Glutamatergic neuron (in vitro differentiated cells): ENCODE results near the gene EIF4G1. TPM values are rescaled to one million over a fixed set of nuclear protein-coding genes. Genes with fewer than 3 reads are reported as not detected.

Experiments
- DNase-seq: peaks from one replicate; pipeline ENCODE4 v3.0.0; 2022
- H3K27ac Mint-ChIP-seq: one replicate; pipeline ENCODE4 v1.8.0; 2020; ENCODE audit warnings: mild to moderate bottlenecking, mixed read lengths, inconsistent platforms; ENCODE audit not compliant: unreplicated experiment
- H3K27me3 Mint-ChIP-seq: one replicate; pipeline ENCODE4 v1.8.0; 2020; ENCODE audit warnings: mild to moderate bottlenecking, moderate library complexity, mixed read lengths, inconsistent platforms; ENCODE audit not compliant: unreplicated experiment
- H3K36me3 Mint-ChIP-seq: one replicate; pipeline ENCODE4 v1.8.0; 2020; ENCODE audit warnings: mild to moderate bottlenecking, mixed read lengths, inconsistent platforms; ENCODE audit not compliant: unreplicated experiment
- H3K4me1 Mint-ChIP-seq: one replicate; pipeline ENCODE4 v1.8.0; 2020; ENCODE audit warnings: mild to moderate bottlenecking, low read depth, mixed read lengths, inconsistent platforms; ENCODE audit not compliant: unreplicated experiment
- H3K4me3 Mint-ChIP-seq: one replicate; pipeline ENCODE4 v1.8.0; 2020; ENCODE audit warnings: mild to moderate bottlenecking, mixed read lengths, inconsistent platforms; ENCODE audit not compliant: unreplicated experiment
- H3K9me3 Mint-ChIP-seq: one replicate; pipeline ENCODE4 v1.8.0; 2020; ENCODE audit warnings: mild to moderate bottlenecking, moderate library complexity, mixed read lengths, inconsistent platforms; ENCODE audit not compliant: unreplicated experiment
- CTCF ChIP-seq: fragments of 200-600 bp; sonication (generic); IDR thresholded peaks from one replicate; pipeline ENCODE4 v1.5.0; 2021; ENCODE audit not compliant: partially characterized antibody, unreplicated experiment
- total RNA-seq: library from RNA; stranded (reverse); fragmentation: NEBNext Ultra II Directional; extraction: Animal tissue kit (Norgen Biotek cat#: 25700); gene quantifications from one replicate; pipeline ENCODE4 v1.2.1, GENCODE V29; 2021; ENCODE audit not compliant: unreplicated experiment

Gene EIF4G1
- total RNA-seq, 1 donor from 2014 or later: 346 TPM

- no peak for TF ChIP-seq CTCF
- H3K27ac Mint-ChIP-seq: peak within 1 kb of the TSS; percentile 91
- DNase-seq: peak; percentile 75
Observed at GRCh38 chr3:184361532-184361931, 47.1 kb downstream of the EIF4G1 start, which contains the start of the genes CLCN2 and POLR2H. Gene CLCN2, minus strand, starts transcription at chr3:184361605. Its CDS starts 126 bp downstream, at chr3:184361479. Gene POLR2H, plus strand, starts transcription at chr3:184361710. Its CDS starts 1,783 bp downstream, at chr3:184363493.

GRCh38 chr3:184361932-184362667 lies 47.7 kb downstream of the EIF4G1 start:
- no peak for TF ChIP-seq CTCF
- DNase-seq: peak; percentile 65
- Mint-ChIP-seq H3K4me3 (peak overlapping the region; percentile 96), H3K36me3 (no peaks in the 10 kb centered on the region), H3K9me3 (peaks cover 11% of the 10 kb centered on the region), H3K4me1 (no peaks in the 10 kb centered on the region), H3K27me3 (peaks cover 16% of the 10 kb centered on the region), H3K27ac (peak overlapping the region; percentile 91)

More at GRCh38 chr3:184361532-184361931, 47.1 kb downstream of the EIF4G1 start, which contains the start of the genes CLCN2 and POLR2H:
- Mint-ChIP-seq H3K36me3 (no peaks in the 10 kb centered on the region), H3K9me3 (peaks cover 13% of the 10 kb centered on the region), H3K4me1 (no peaks in the 10 kb centered on the region), H3K4me3 (peak within 1 kb of the TSS; percentile 96), H3K27me3 (peaks cover 16% of the 10 kb centered on the region)

GRCh38 chr3:184362668-184363546 lies 48.5 kb downstream of the EIF4G1 start:
- peak; percentile 96 for DNase-seq
- peaks cover 16% of the 10 kb centered on the region for H3K27me3 Mint-ChIP-seq
- peak overlapping the region; percentile 91 for H3K27ac Mint-ChIP-seq
- peak overlapping the region; percentile 96 for H3K4me3 Mint-ChIP-seq
- no peaks in the 10 kb centered on the region for H3K4me1 Mint-ChIP-seq
- H3K36me3 Mint-ChIP-seq: no peaks in the 10 kb centered on the region
- H3K9me3 Mint-ChIP-seq: peaks cover 11% of the 10 kb centered on the region
- peak; percentile 49 for TF ChIP-seq CTCF

GRCh38 chr3:184366619-184367289 lies 52.3 kb downstream of the EIF4G1 start:
- TF ChIP-seq CTCF: no peak
- Mint-ChIP-seq H3K27ac (no peak overlapping the region), H3K9me3 (peaks cover 8% of the 10 kb centered on the region), H3K4me1 (peaks cover 2% of the 10 kb centered on the region), H3K27me3 (peaks cover 5% of the 10 kb centered on the region), H3K4me3 (no peak overlapping the region), H3K36me3 (no peaks in the 10 kb centered on the region)
- DNase-seq: no peak
